Kidney (tissue), 14 donors: ENCODE measurements around the gene ERFE. TPM values are rescaled to one million over a fixed set of nuclear protein-coding genes. Genes with fewer than 3 reads are reported as not detected.

ENCODE experiments used
- DNase-seq, 5 donors: peaks; one replicate each; pipeline ENCODE4 v3.0.0-alpha.2; 2013 to 2020
- FAIRE-seq: peaks from 2 replicates; lab custom pipeline; 2012; peaks lifted over from hg19 to GRCh38; lab: Jason Lieb, UNC
- H3K27ac ChIP-seq, 2 donors: one replicate each; pipeline ENCODE4 v1.7.0; 2013; ENCODE audit warnings: low read depth in 2 of 2, low read length in 2 of 2, inconsistent platforms in 1 of 2
- H3K27me3 ChIP-seq: one replicate; pipeline ENCODE4 v1.7.1; 2013; ENCODE audit warnings: low read length, inconsistent platforms; ENCODE audit not compliant: control insufficient read depth, insufficient read depth
- H3K36me3 ChIP-seq, 3 donors: one replicate each; pipeline versions ENCODE4 v1.7.0 to v1.7.1; 2013; ENCODE audit warnings: low read length in 3 of 3, control low read depth in 1 of 3, inconsistent platforms in 1 of 3; ENCODE audit not compliant: insufficient read depth in 3 of 3, control insufficient read depth in 2 of 3
- H3K4me1 ChIP-seq, 3 donors: one replicate each; pipeline versions ENCODE4 v1.7.0 to v1.7.1; 2013; ENCODE audit warnings: low read length in 3 of 3, inconsistent platforms in 1 of 3, low read depth in 1 of 3; ENCODE audit not compliant: control insufficient read depth in 2 of 3, insufficient read depth in 2 of 3
- H3K4me3 ChIP-seq, 3 donors: one replicate each; pipeline versions ENCODE4 v1.7.0 to v1.8.1; 2013; ENCODE audit warnings: low read length in 3 of 3, control low read depth in 1 of 3, inconsistent platforms in 1 of 3
- H3K9ac ChIP-seq, 3 donors: one replicate each; pipeline versions ENCODE4 v1.7.0 to v1.7.1; 2013; ENCODE audit warnings: low read length in 3 of 3, control low read depth in 1 of 3, inconsistent platforms in 1 of 3
- H3K9me3 ChIP-seq, 3 donors: one replicate each; pipeline versions ENCODE4 v1.7.0 to v1.7.1; 2013; ENCODE audit warnings: low read length in 3 of 3, control low read depth in 1 of 3, inconsistent platforms in 1 of 3; ENCODE audit not compliant: control insufficient read depth in 2 of 3, insufficient read depth in 1 of 3
- intact Hi-C: fragments of 100-400 bp; cut with DNase I; formaldehyde crosslinking; loops from one replicate; pipeline ENCODE4 v1.11.1; 2022
- polyA plus RNA-seq: library from polyadenylated mRNA; stranded (reverse); fragments of 350-450 nt; fragmentation: Illumina TruSeq; extraction: RNeasy Lipid Tissue Mini Kit (QIAGEN cat#74804); gene quantifications from one replicate; pipeline ENCODE4 v1.2.3, GENCODE V29; 2014; ENCODE audit warnings: low read depth, low replicate concordance; ENCODE audit not compliant: insufficient read depth
- total RNA-seq: library from RNA; stranded (reverse); fragmentation: NEBNext Ultra II Directional; extraction: Animal tissue kit (Norgen Biotek cat#: 25700); gene quantifications from one replicate; pipeline ENCODE4 v1.2.1, GENCODE V29; 2021
- TF ChIP-seq, protein P1 (sequence below): IDR thresholded peaks from 3 replicates; pipeline ENCODE4 v1.5.1; 2012; ENCODE audit warnings: mild to moderate bottlenecking, moderate library complexity, borderline replicate concordance; ENCODE audit not compliant: insufficient read depth; ENCODE audit errors: extremely low read depth
- donor health status: control.
- donor health status: control.
- donor health status: control.
- donor health status: control.
- donor health status: control.
- donor health status: DM: yes; HTN: yes; CAD: no.
- donor health status: Normal renal cell carcinoma (clear cell type).

ERFE gene
- total and polyA plus RNA-seq, 2 donors from 2014 or later: 1.6 to 61.4 TPM

DNA sequence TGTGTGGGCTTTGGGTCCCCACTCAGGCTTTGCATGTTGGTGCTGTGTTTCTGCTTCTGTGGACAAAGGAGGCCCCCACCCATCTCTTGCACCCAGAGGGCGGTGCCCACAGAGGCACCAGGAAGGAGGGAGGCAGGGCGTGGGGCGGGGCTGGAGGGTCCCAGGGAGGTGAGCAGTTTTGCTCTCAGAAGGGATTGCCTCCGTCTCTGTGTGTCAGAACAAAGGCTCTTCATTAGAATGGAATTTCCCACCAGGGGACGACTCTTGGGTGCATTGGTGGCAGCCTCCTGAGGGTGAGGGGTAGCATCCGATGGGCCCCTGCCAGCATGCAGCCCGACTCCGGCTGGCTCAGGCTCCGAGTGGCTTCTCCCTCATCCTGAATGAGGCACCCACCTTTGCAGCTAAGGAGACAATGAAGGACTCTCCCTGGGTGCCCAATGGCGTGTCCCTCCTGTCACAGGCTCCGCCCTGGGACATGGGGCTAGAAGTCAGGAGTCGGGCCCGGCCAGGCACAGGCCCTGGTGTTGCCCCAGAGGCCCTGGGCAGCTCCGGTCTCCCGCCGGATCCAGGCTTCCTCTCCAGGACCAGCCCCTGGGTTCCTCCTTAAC lies 7.0 kb upstream of the ERFE start:
- FAIRE-seq: no peak
- Histone ChIP-seq H3K4me1 (no peaks in the 10 kb centered on the region), H3K27ac (no peak overlapping the region), H3K4me3 (no peak overlapping the region), H3K36me3 (no peaks in the 10 kb centered on the region), H3K27me3 (no peaks in the 10 kb centered on the region), H3K9me3 (no peaks in the 10 kb centered on the region), H3K9ac (no peak overlapping the region)
- intact Hi-C loops: no loop called here
- TF ChIP-seq, protein P1, sequence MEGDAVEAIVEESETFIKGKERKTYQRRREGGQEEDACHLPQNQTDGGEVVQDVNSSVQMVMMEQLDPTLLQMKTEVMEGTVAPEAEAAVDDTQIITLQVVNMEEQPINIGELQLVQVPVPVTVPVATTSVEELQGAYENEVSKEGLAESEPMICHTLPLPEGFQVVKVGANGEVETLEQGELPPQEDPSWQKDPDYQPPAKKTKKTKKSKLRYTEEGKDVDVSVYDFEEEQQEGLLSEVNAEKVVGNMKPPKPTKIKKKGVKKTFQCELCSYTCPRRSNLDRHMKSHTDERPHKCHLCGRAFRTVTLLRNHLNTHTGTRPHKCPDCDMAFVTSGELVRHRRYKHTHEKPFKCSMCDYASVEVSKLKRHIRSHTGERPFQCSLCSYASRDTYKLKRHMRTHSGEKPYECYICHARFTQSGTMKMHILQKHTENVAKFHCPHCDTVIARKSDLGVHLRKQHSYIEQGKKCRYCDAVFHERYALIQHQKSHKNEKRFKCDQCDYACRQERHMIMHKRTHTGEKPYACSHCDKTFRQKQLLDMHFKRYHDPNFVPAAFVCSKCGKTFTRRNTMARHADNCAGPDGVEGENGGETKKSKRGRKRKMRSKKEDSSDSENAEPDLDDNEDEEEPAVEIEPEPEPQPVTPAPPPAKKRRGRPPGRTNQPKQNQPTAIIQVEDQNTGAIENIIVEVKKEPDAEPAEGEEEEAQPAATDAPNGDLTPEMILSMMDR: no peak
- DNase-seq: peak in 1 of 5 donors; percentile 52

DNA sequence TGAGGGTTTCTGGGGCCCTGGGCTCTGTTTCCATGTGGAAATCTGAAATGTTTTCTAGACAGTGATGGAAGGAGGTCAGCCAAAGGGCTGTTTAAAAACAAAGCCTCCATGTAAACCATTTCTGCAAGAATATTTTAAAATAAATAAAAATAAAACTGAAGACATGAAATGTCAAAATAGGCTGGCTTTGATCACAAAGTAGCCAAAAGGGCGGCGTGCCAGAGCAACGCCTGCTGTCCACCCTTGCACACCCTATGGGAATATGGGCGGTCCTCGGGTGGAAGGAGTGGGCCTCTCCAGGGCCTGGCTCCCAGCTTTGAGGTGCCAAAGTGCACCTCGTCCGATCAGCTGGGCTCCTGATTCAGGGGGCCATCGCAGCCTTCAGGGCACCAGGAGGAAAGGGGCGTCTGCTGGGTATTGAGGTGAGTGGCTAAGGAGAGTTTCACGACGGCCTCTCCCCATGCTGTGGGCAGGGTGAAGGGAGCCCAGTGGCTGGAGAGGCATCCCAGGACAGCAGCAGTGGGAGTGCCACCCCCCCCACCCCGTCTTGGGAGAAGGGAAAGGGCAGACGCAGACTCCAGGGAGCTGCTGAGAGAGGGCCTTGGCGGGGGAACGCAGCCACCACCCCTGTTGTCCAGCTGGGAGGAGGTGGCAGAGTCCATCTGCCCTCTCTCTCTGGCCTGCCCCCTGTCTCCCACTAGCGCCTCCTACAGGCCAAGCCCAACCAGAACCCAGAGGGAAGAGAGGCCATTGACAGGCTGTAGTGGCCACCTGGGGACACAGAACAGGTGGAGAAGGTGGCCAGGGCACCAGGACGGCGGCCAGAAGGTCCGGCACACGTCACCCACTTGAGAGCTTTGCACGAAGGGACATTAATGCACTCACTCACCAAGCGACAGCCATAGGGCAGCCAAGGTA lies 5.7 kb upstream of the ERFE start:
- Histone ChIP-seq H3K36me3 (no peaks in the 10 kb centered on the region), H3K9ac (no peak overlapping the region), H3K4me1 (no peaks in the 10 kb centered on the region), H3K27me3 (no peaks in the 10 kb centered on the region), H3K4me3 (no peak overlapping the region), H3K27ac (no peak overlapping the region), H3K9me3 (no peaks in the 10 kb centered on the region)
- DNase-seq (peak in 1 of 5 donors; percentile 56), FAIRE-seq (no peak)
- TF ChIP-seq, protein P1: no peak
- intact Hi-C loops: no loop called here

DNA sequence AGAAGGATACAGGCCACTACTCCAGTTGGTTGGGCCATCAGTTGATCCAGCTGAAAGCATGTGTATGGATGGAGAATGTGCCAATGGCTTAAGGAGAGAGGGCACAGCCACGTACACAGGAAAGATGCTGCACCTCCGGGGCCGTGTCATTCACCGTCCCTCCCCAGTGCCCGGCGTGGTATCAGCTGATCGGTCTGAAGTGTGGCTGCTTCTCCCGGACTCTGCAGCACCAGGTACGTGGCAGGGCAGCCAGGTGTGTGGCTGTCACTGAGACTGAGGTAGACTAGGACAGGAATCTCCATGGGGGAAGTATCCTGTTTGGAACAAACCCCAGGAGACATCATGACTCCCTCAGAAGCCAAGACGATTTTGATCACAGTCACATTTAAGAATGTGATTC lies 4.2 kb upstream of the ERFE start:
- Histone ChIP-seq H3K27ac (no peak overlapping the region), H3K4me1 (no peaks in the 10 kb centered on the region), H3K9me3 (no peaks in the 10 kb centered on the region), H3K36me3 (no peaks in the 10 kb centered on the region), H3K9ac (no peak overlapping the region), H3K4me3 (no peak overlapping the region), H3K27me3 (no peaks in the 10 kb centered on the region)
- no peak for FAIRE-seq
- DNase-seq: peak in 1 of 5 donors; percentile 63
- intact Hi-C loops: no loop called here
- TF ChIP-seq, protein P1: no peak
